IMR-90 (cell line): ENCODE data around the gene SIDT1. TPM values are rescaled to one million over a fixed set of nuclear protein-coding genes. Genes with fewer than 3 reads are reported as not detected.

ENCODE experiments used
- ATAC-seq: fragments of 200-7000 bp; cut with Tn5 transposase; 2 replicates; pipeline ENCODE4 v1.9.1; 2020; ENCODE audit warnings: low read depth, mild to moderate bottlenecking, moderate library complexity
- BruUV-seq: library from RNA; stranded (reverse); fragments of 400-500 nt; replicated peaks from 2 replicates; lab custom pipeline; 2021; lab: Mats Ljungman, UMichigan
- CTCF ChIA-PET: fragments of 300-600 bp; formaldehyde crosslinking; extraction: SDS; loops from one replicate; lab custom pipeline; 2021; ENCODE audit warnings: antibody characterized with exemption; lab: Yijun Ruan, JAX
- POLR2A ChIA-PET: fragments of 300-600 bp; sonication (Branson Sonifier 250); formaldehyde crosslinking; loops from one replicate; lab custom pipeline; 2022; ENCODE audit warnings: antibody characterized with exemption; ENCODE audit not compliant: unreplicated experiment; lab: Charles Lee
- DNase-seq: peaks from one replicate; pipeline ENCODE4 v3.0.0; 2013
- H2AFZ ChIP-seq: replicated peaks from 2 replicates; pipeline ENCODE3; 2013; ENCODE audit warnings: low read length, mild to moderate bottlenecking; ENCODE audit not compliant: poor library complexity
- H2AK5ac ChIP-seq: 2 replicates; pipeline ENCODE4 v1.6.1; 2013; ENCODE audit warnings: low read depth, low read length, inconsistent platforms
- H2AK9ac ChIP-seq: replicated peaks from 2 replicates; pipeline ENCODE3; 2013; ENCODE audit warnings: mild to moderate bottlenecking, low read depth, low read length, moderate library complexity; ENCODE audit not compliant: poor library complexity
- H2BK120ac ChIP-seq: 2 replicates; pipeline ENCODE4 v1.6.1; 2013; ENCODE audit warnings: low read depth, low read length, inconsistent platforms
- H2BK15ac ChIP-seq: 3 replicates; pipeline ENCODE4 v1.6.1; 2013; ENCODE audit warnings: low read depth, low read length, inconsistent platforms
- H2BK20ac ChIP-seq: 2 replicates; pipeline ENCODE4 v1.6.1; 2013; ENCODE audit warnings: low read depth, mild to moderate bottlenecking, inconsistent platforms, low read length, moderate library complexity
- H2BK5ac ChIP-seq: 2 replicates; pipeline ENCODE4 v1.6.1; 2013; ENCODE audit warnings: mild to moderate bottlenecking, low read depth, low read length, inconsistent platforms; ENCODE audit not compliant: poor library complexity, severe bottlenecking
- H3K14ac ChIP-seq: replicated peaks from 2 replicates; pipeline ENCODE4 v1.6.1; 2013; ENCODE audit warnings: low read depth, low read length, inconsistent platforms
- H3K18ac ChIP-seq: 2 replicates; pipeline ENCODE4 v1.6.1; 2013; ENCODE audit warnings: low read depth, low read length, control low read depth
- H3K23ac ChIP-seq: 2 replicates; pipeline ENCODE4 v1.6.1; 2013; ENCODE audit warnings: low read depth, low read length, inconsistent platforms
- H3K27ac ChIP-seq: 2 replicates; pipeline ENCODE4 v1.5.1; 2013; ENCODE audit warnings: mild to moderate bottlenecking, control low read depth, low read length; ENCODE audit not compliant: insufficient read depth
- H3K27me3 ChIP-seq: 2 replicates; pipeline ENCODE4 v1.6.1; 2013; ENCODE audit warnings: low read length; ENCODE audit not compliant: control insufficient read depth, insufficient read depth
- H3K36me3 ChIP-seq: 2 replicates; pipeline ENCODE4 v1.6.1; 2013; ENCODE audit warnings: low read length, mixed read lengths; ENCODE audit not compliant: control insufficient read depth, insufficient read depth
- H3K4ac ChIP-seq: 2 replicates; pipeline ENCODE4 v1.6.1; 2013; ENCODE audit warnings: low read depth, low read length, inconsistent platforms
- H3K4me1 ChIP-seq: 2 replicates; pipeline ENCODE4 v1.6.1; 2013; ENCODE audit warnings: low read length, mixed read lengths; ENCODE audit not compliant: control insufficient read depth, insufficient read depth
- H3K4me2 ChIP-seq: 2 replicates; pipeline ENCODE4 v1.6.1; 2013; ENCODE audit warnings: low read depth, mild to moderate bottlenecking, control low read depth, low read length, moderate library complexity
- H3K4me3 ChIP-seq: 2 replicates; pipeline ENCODE4 v1.5.1; 2013; ENCODE audit warnings: low read depth, mild to moderate bottlenecking, control low read depth, low read length, moderate library complexity; ENCODE audit not compliant: insufficient read depth
- H3K56ac ChIP-seq: 2 replicates; pipeline ENCODE4 v1.6.1; 2013; ENCODE audit warnings: low read length, inconsistent platforms; ENCODE audit not compliant: insufficient read depth; ENCODE audit errors: extremely low read depth
- H3K79me1 ChIP-seq, 2 experiments: 2 replicates each; pipeline ENCODE4 v1.6.1; 2013; ENCODE audit warnings: low read length in 2 of 2, inconsistent platforms in 1 of 2, low read depth in 1 of 2
- H3K9ac ChIP-seq: 2 replicates; pipeline ENCODE4 v1.6.1; 2013; ENCODE audit warnings: low read depth, low read length, control low read depth
- H3K9me1 ChIP-seq: 2 replicates; pipeline ENCODE4 v1.6.1; 2013; ENCODE audit warnings: low read length, inconsistent platforms; ENCODE audit not compliant: insufficient read depth
- H3K9me3 ChIP-seq: 2 replicates; pipeline ENCODE4 v1.6.1; 2013; ENCODE audit warnings: low read length; ENCODE audit not compliant: control insufficient read depth, insufficient read depth
- H4K20me1 ChIP-seq: 2 replicates; pipeline ENCODE4 v1.6.1; 2013; ENCODE audit warnings: low read length, inconsistent platforms; ENCODE audit not compliant: insufficient read depth
- H4K5ac ChIP-seq: 2 replicates; pipeline ENCODE4 v1.6.1; 2013; ENCODE audit warnings: mild to moderate bottlenecking, low read depth, low read length, control low read depth
- H4K8ac ChIP-seq, 2 experiments: 2 replicates each; pipeline ENCODE4 v1.6.1; 2013; ENCODE audit warnings: low read depth in 2 of 2, low read length in 2 of 2, control low read depth in 1 of 2, inconsistent platforms in 1 of 2
- H4K91ac ChIP-seq: 2 replicates; pipeline ENCODE4 v1.6.1; 2013; ENCODE audit warnings: low read depth, low read length, inconsistent platforms; ENCODE audit not compliant: insufficient read depth
- BHLHE40 ChIP-seq: fragments of 150-350 bp; IDR thresholded peaks from 2 replicates; pipeline ENCODE4 v1.6.1; 2016; ENCODE audit warnings: mild to moderate bottlenecking, low read depth, low read length
- CEBPB ChIP-seq: IDR thresholded peaks from 2 replicates; pipeline ENCODE4 v1.6.1; 2012; ENCODE audit warnings: low read depth, low read length, improper control_type of control experiment
- CHD1 ChIP-seq: IDR thresholded peaks from 2 replicates; pipeline ENCODE4 v1.6.1; 2012; ENCODE audit warnings: low read depth, low read length, improper control_type of control experiment
- CTCF ChIP-seq: conservative IDR thresholded peaks from 2 replicates; pipeline ENCODE4 v1.5.1; 2012; ENCODE audit warnings: mild to moderate bottlenecking, low read depth, low read length, improper control_type of control experiment
- ELK1 ChIP-seq: fragments of 150-350 bp; IDR thresholded peaks from 2 replicates; pipeline ENCODE4 v1.6.1; 2016; ENCODE audit warnings: low read depth, mild to moderate bottlenecking, low read length, moderate library complexity, borderline replicate concordance
- FOS ChIP-seq: fragments of 150-350 bp; IDR thresholded peaks from 2 replicates; pipeline ENCODE4 v1.6.1; 2016; ENCODE audit warnings: low read depth, low read length
- MAFK ChIP-seq: IDR thresholded peaks from 2 replicates; pipeline ENCODE4 v1.6.1; 2012; ENCODE audit warnings: low read depth, low read length, improper control_type of control experiment
- MAZ ChIP-seq: IDR thresholded peaks from 2 replicates; pipeline ENCODE4 v1.6.1; 2012; ENCODE audit warnings: low read depth, mild to moderate bottlenecking, low read length, improper control_type of control experiment, moderate library complexity, borderline replicate concordance
- MXI1 ChIP-seq: IDR thresholded peaks from 2 replicates; pipeline ENCODE4 v1.6.1; 2012; ENCODE audit warnings: low read depth, mild to moderate bottlenecking, low read length, moderate library complexity, borderline replicate concordance
- NFE2L2 ChIP-seq: fragments of 150-350 bp; IDR thresholded peaks from 2 replicates; pipeline ENCODE4 v1.6.1; 2016; ENCODE audit warnings: low read depth, mild to moderate bottlenecking, low read length
- POLR2A ChIP-seq: IDR thresholded peaks from 2 replicates; pipeline ENCODE4 v1.6.1; 2012; ENCODE audit warnings: mild to moderate bottlenecking, low read depth, low read length
- RAD21 ChIP-seq: IDR thresholded peaks from 2 replicates; pipeline ENCODE4 v1.6.1; 2012; ENCODE audit warnings: low read length, improper control_type of control experiment
- RCOR1 ChIP-seq: IDR thresholded peaks from 2 replicates; pipeline ENCODE4 v1.6.1; 2012; ENCODE audit warnings: mild to moderate bottlenecking, low read length, improper control_type of control experiment; ENCODE audit not compliant: insufficient replicate concordance
- RFX5 ChIP-seq: IDR thresholded peaks from 2 replicates; pipeline ENCODE4 v1.8.0; 2012; ENCODE audit warnings: low read depth, mild to moderate bottlenecking, low read length, moderate library complexity
- SMC3 ChIP-seq: fragments of 150-350 bp; IDR thresholded peaks from 2 replicates; pipeline ENCODE4 v1.6.1; 2016; ENCODE audit warnings: low read depth, mild to moderate bottlenecking, antibody characterized with exemption, low read length, moderate library complexity
- USF2 ChIP-seq: fragments of 150-350 bp; IDR thresholded peaks from 2 replicates; pipeline ENCODE4 v1.6.1; 2017; ENCODE audit warnings: mild to moderate bottlenecking, antibody characterized with exemption, low read length, low read depth
- dilution Hi-C: fragments of 300-500 bp; cut with HindIII; formaldehyde crosslinking; loops from one replicate; pipeline ENCODE4 v1.14.3; 2018; ENCODE audit warnings: low sequenced_read_pairs; ENCODE audit not compliant: unreplicated experiment
- in situ Hi-C: fragments of 300-500 bp; cut with MboI; formaldehyde crosslinking; loops from 3 replicates; pipeline ENCODE4 v1.14.3; 2019; ENCODE audit warnings: low sequenced_read_pairs, inconsistent platforms, mixed read lengths
- intact Hi-C: fragments of 100-400 bp; cut with micrococcal nuclease; formaldehyde crosslinking; loops from 2 replicates; pipeline ENCODE4 v1.10.0; 2022
- polyA plus RNA-seq, 3 experiments: library from polyadenylated mRNA; depleted of rRNA; stranded (reverse); fragments of >200 nt; gene quantifications; 2 replicates each; pipeline ENCODE4 v1.2.3, GENCODE V29; 2012; ENCODE audit warnings: low replicate concordance in 1 of 3
- total RNA-seq: library from RNA; depleted of rRNA; stranded (reverse); fragments of >200 nt; gene quantifications from 2 replicates; pipeline ENCODE4 v1.2.3, GENCODE V29; 2012

SIDT1 gene
- total and polyA plus RNA-seq, 2 of the 4 experiments (the other 2 are of a cell fraction): not detected

DNA sequence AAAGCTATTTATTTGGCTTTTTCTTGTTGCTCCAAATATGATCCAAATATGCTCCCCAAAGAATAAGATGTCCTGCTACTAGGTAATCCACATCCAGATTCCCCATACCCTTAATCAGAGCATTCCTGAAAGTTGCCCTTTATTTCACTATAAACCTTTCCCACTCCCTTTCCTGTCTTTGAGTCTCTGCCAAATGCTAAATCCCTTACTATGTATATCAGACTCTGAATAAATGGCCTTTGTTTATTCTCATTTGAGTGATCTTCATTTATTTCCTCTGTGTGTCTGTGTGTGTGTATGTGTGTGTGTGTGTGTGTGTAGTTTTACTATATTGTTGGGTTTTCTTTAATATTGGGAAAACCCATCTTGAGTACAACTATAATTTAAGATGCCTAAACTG, 10.4 kb upstream of the SIDT1 start:
- no peak overlapping the region for H4K5ac ChIP-seq
- H3K9me3 ChIP-seq: no peaks in the 10 kb centered on the region
- no peak overlapping the region for H3K23ac ChIP-seq
- no peak overlapping the region for H3K27ac ChIP-seq
- no peak overlapping the region for H3K18ac ChIP-seq
- no peak overlapping the region for H2BK120ac ChIP-seq
- dilution Hi-C loops (no loop called here), intact Hi-C loops (no loop called here), in situ Hi-C loops (no loop called here)
- no TSS peak for BruUV-seq
- ATAC-seq (no peak), DNase-seq (no peak)
- no peak overlapping the region for H4K8ac ChIP-seq
- TF ChIP-seq RAD21: no peak
- TF ChIP-seq USF2: no peak
- no peak for TF ChIP-seq CHD1
- TF ChIP-seq SMC3: no peak
- TF ChIP-seq CTCF: no peak
- TF ChIP-seq RFX5: no peak
- TF ChIP-seq MXI1: no peak
- no peak for TF ChIP-seq FOS
- no peak for TF ChIP-seq BHLHE40
- no peak for TF ChIP-seq POLR2A
- TF ChIP-seq NFE2L2: no peak
- TF ChIP-seq MAZ: no peak
- no peak for TF ChIP-seq RCOR1
- no peak for TF ChIP-seq CEBPB
- no peak for TF ChIP-seq ELK1
- no peak for TF ChIP-seq MAFK
- H3K4ac ChIP-seq: no peak overlapping the region
- no peaks in the 10 kb centered on the region for H3K9me1 ChIP-seq
- H3K14ac ChIP-seq: no peak overlapping the region
- H4K91ac ChIP-seq: no peak overlapping the region
- no peaks in the 10 kb centered on the region for H3K79me1 ChIP-seq
- H2AK9ac ChIP-seq: no peak overlapping the region
- no peaks in the 10 kb centered on the region for H3K36me3 ChIP-seq
- ChIA-PET CTCF (no interaction called here), POLR2A (no interaction called here)
- H2BK15ac ChIP-seq: no peak overlapping the region
- H3K4me1 ChIP-seq: no peaks in the 10 kb centered on the region
- no peak overlapping the region for H3K4me2 ChIP-seq
- H3K9ac ChIP-seq: no peak overlapping the region
- H3K56ac ChIP-seq: no peak overlapping the region
- H2BK5ac ChIP-seq: no peak overlapping the region
- no peak overlapping the region for H2AFZ ChIP-seq
- H2AK5ac ChIP-seq: no peak overlapping the region
- H2BK20ac ChIP-seq: no peak overlapping the region
- H3K4me3 ChIP-seq: no peak overlapping the region
- H3K27me3 ChIP-seq: peaks cover 7% of the 10 kb centered on the region
- no peaks in the 10 kb centered on the region for H4K20me1 ChIP-seq
